Measurements from ENCODE around the gene COPS3.

- TF ChIP-seq YY1 (IDR thresholded peaks at IDR 0.05; ENCODE audit: insufficient read depth, insufficient read length) (no peak), ZNF274 (IDR thresholded peaks at IDR 0.05; ENCODE audit: low read depth, low read length) (no peak), SUZ12 (IDR thresholded peaks at IDR 0.05; ENCODE audit: extremely low read depth, insufficient read depth, insufficient read length) (no peak)
These were observed 76.9 kb downstream of the COPS3 start for GRCh38 chr17:17204041-17204591.
